Skeletal muscle satellite cell (primary cell): ENCODE measurements around the gene C16orf89.

ENCODE experiments used
- H3K27me3 ChIP-seq: 2 replicates; pipeline ENCODE4 v1.7.0; 2013; ENCODE audit warnings: low read length; ENCODE audit not compliant: control insufficient read depth, insufficient read depth
- H3K36me3 ChIP-seq: 2 replicates; pipeline ENCODE4 v1.7.0; 2013; ENCODE audit warnings: mild to moderate bottlenecking, control low read depth, low read length; ENCODE audit not compliant: insufficient read depth
- H3K4me1 ChIP-seq: 2 replicates; pipeline ENCODE4 v1.7.0; 2013; ENCODE audit warnings: low read length; ENCODE audit not compliant: control insufficient read depth, insufficient read depth
- H3K4me2 ChIP-seq: 2 replicates; pipeline ENCODE4 v1.7.0; 2013; ENCODE audit warnings: mild to moderate bottlenecking, low read length
- H3K4me3 ChIP-seq: 2 replicates; pipeline ENCODE4 v1.7.0; 2013; ENCODE audit warnings: low read length
- H3K9ac ChIP-seq: 2 replicates; pipeline ENCODE4 v1.7.0; 2013; ENCODE audit warnings: mild to moderate bottlenecking, low read depth, low read length, moderate library complexity
- H3K9me3 ChIP-seq: replicated peaks from 2 replicates; pipeline ENCODE4 v1.7.0; 2013; ENCODE audit warnings: mild to moderate bottlenecking, control low read depth, low read length

The C16orf89 gene

DNA sequence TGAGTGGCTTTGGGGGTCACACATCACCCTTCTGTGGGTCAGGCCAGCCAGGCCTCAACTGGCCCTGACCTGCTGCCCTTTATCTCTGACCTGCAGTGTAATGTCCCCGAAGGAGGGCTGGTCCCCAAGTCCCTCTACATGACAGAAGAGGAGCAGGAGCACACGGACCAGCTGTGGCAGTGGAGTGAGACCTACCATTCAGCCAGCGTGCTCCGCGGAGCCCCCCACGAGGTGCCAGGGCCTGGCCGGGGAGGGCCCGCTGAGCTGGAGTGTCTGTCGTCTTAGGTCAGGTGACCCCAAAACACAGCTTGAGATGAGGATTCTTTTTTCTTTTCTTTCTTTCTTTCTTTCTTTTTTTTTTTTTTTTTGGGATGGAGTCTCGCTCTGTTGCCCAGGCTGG, 58.5 kb downstream of the C16orf89 start:
- H3K9ac ChIP-seq: no peak overlapping the region
- no peaks in the 10 kb centered on the region for H3K4me1 ChIP-seq
- peaks cover 33% of the 10 kb centered on the region for H3K27me3 ChIP-seq
- H3K36me3 ChIP-seq: no peaks in the 10 kb centered on the region
- no peak overlapping the region for H3K4me2 ChIP-seq
- no peak overlapping the region for H3K4me3 ChIP-seq
- H3K9me3 ChIP-seq: no peaks in the 10 kb centered on the region

DNA sequence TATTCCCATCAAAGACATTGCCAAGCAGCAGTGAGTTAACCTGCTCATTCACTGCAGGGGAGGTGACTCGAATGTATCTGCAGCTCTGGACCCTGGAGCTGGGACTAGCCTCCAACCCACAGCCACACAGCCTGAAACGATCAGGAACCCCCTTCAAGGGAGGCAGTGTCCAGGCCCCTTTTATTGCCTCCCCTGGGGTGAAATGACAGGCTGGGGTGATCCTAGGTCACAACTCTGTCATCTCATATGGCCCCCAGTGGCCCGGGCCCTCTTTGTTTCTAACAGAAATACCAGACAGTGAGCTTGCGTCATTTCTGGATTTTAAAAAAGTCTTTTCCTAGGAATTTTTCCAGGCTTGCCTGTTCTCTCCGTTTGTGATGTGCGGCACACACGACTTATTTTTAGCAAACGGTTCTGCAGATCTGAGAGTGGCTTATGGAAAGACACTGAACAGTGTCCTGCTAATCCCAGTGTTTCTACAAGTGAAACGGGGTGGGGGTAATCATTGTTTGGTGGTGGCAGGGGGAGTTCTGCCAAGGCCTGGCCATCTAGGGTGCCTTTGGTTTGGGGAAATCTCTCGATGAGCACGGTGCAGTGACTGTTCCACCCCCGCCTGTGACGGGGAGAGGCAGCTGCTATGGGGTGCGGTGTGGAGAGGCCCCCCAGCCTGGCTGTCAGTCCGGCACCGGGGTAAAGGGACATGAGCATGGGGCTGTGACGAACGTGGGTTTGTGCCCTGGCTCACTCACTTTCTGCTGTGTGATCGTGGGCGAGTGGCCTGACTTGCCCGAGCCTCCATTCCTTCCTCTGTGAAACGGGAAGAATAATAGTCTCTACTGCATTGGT, 59.2 kb downstream of the C16orf89 start:
- Histone ChIP-seq H3K9ac (no peak overlapping the region), H3K4me3 (no peak overlapping the region), H3K27me3 (peaks cover 27% of the 10 kb centered on the region), H3K36me3 (no peaks in the 10 kb centered on the region), H3K4me1 (no peaks in the 10 kb centered on the region), H3K4me2 (no peak overlapping the region), H3K9me3 (no peaks in the 10 kb centered on the region)

DNA sequence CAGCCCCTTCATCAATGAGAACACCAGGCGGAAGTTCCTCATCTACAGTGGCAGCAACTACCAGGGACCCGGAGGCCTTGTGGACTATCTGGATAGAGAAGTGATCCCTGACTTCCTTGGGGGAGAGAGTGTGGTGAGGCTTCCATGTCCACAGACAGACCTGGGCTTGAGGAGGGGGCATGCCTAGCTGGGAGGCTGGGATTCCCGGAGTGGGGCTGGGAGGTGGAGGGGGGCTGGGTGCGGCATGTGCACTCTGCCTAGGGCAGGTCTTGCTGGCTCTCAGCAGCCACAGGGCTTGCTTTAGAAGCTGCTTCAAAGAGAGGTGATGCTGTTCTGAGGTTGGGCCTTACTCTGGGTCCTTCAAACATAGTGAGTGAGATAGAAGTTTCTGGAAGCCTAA, 59.8 kb downstream of the C16orf89 start:
- peaks cover 24% of the 10 kb centered on the region for H3K27me3 ChIP-seq
- no peaks in the 10 kb centered on the region for H3K4me1 ChIP-seq
- no peak overlapping the region for H3K9ac ChIP-seq
- no peak overlapping the region for H3K4me2 ChIP-seq
- H3K9me3 ChIP-seq: no peaks in the 10 kb centered on the region
- no peaks in the 10 kb centered on the region for H3K36me3 ChIP-seq
- no peak overlapping the region for H3K4me3 ChIP-seq

DNA sequence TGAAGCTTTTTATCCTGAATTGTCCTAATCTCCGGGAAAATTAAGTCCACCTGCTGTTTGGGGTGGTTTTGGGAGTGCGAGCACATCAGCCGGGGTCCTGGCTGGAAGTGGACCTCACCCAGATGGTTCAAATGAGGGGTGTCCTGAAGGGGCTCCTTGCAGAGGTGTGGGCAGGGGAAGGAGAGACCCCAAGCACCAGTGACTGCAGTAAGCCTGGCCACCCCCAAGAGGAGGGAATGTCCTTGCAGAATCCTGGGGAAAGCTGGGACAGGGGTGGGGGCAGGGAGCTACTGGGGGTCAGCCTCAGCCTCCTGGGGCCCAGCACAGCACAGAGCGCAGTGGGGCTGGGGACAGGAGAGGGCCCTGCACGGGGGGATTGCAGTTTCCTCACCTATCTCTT, 61.4 kb downstream of the C16orf89 start:
- Histone ChIP-seq H3K9ac (no peak overlapping the region), H3K4me2 (no peak overlapping the region), H3K36me3 (no peaks in the 10 kb centered on the region), H3K4me3 (no peak overlapping the region), H3K4me1 (no peaks in the 10 kb centered on the region), H3K9me3 (no peaks in the 10 kb centered on the region), H3K27me3 (peaks cover 22% of the 10 kb centered on the region)

DNA sequence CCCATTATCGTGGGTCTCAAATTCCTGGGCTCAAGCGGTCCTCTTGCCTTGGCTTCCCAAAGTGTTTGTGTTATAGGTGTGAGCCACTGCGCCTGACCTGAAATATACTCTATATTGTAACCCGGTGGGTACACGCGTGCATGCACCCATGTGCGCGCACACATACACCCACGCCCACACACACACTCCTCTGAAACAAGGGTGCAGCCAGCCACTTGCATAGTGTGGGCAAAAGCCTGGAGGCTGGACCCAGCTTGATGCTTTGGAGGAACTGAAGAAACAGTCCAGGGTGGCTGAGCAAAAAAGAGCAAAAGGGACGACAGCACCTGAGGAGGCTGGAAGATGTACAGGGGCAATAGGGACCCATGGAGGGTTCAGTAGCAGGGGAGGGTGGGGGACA, 61.9 kb downstream of the C16orf89 start:
- Histone ChIP-seq H3K36me3 (no peaks in the 10 kb centered on the region), H3K4me2 (no peak overlapping the region), H3K4me3 (no peak overlapping the region), H3K27me3 (peaks cover 17% of the 10 kb centered on the region), H3K4me1 (no peaks in the 10 kb centered on the region), H3K9me3 (no peaks in the 10 kb centered on the region), H3K9ac (no peak overlapping the region)

DNA sequence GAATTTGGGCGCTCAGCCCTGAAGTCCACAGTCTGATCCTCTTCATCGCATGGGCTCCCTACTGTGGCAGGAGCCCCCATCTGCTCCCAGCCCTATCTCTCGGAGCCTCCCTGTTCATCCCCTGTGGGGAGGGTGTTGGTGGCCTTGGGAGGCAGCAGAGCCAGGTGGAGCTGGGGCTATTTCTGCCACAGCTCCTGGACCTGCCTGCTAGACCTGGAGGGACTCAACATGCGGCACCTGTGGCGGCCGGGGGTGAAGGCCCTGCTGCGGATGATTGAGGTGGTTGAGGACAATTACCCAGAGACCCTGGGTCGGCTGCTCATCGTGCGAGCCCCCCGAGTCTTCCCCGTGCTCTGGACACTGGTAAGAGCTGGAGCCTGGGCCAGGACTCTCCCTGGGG, 62.5 kb downstream of the C16orf89 start:
- no peaks in the 10 kb centered on the region for H3K4me1 ChIP-seq
- no peak overlapping the region for H3K4me3 ChIP-seq
- H3K27me3 ChIP-seq: peaks cover 16% of the 10 kb centered on the region
- H3K36me3 ChIP-seq: no peaks in the 10 kb centered on the region
- H3K4me2 ChIP-seq: no peak overlapping the region
- no peaks in the 10 kb centered on the region for H3K9me3 ChIP-seq
- no peak overlapping the region for H3K9ac ChIP-seq

DNA sequence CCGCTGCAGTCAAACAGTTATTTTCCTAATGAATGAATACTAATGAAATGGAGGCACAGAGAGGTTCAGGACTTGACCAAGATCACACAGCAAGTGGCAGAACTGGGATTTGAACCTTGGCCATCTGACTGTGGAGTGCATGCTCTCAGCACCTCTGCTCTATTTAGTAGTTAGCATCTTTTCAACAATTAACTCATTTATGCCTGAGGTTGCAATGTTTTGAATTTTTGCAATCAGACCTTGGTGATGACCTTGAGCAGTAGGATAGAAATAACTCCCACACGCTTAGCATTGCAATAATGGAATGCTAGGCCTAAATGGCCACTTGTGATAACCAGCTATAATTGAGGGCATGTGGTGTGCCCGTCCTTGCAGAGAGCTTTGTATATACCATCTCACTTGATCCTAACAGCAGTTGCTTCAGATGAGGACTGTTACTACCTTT, 63.0 kb downstream of the C16orf89 start:
- Histone ChIP-seq H3K4me3 (no peak overlapping the region), H3K9ac (no peak overlapping the region), H3K36me3 (no peaks in the 10 kb centered on the region), H3K9me3 (no peaks in the 10 kb centered on the region), H3K4me1 (no peaks in the 10 kb centered on the region), H3K27me3 (peaks cover 16% of the 10 kb centered on the region), H3K4me2 (no peak overlapping the region)

DNA sequence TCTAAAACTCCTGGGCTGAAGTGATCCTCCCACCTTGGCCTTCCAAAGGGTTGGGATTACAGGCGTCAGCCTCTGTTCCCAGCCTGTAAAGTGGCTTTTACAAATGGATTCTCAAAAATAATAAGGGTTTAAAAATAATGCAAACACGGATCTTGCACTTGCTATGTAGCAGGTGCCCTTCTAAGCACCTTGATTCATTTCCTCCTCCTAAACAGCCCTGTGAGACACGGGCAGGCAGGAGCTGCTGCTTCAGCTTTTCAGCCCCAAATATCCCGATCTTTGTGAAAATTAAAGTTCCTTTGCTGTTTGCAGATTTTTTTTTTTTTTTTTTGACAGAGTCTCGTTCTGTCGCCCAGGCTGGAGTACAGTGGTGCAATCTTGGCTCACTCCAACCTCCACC, 63.8 kb downstream of the C16orf89 start:
- Histone ChIP-seq H3K4me3 (no peak overlapping the region), H3K27me3 (peaks cover 19% of the 10 kb centered on the region), H3K36me3 (no peaks in the 10 kb centered on the region), H3K9me3 (no peaks in the 10 kb centered on the region), H3K4me1 (no peaks in the 10 kb centered on the region), H3K4me2 (no peak overlapping the region), H3K9ac (no peak overlapping the region)

DNA sequence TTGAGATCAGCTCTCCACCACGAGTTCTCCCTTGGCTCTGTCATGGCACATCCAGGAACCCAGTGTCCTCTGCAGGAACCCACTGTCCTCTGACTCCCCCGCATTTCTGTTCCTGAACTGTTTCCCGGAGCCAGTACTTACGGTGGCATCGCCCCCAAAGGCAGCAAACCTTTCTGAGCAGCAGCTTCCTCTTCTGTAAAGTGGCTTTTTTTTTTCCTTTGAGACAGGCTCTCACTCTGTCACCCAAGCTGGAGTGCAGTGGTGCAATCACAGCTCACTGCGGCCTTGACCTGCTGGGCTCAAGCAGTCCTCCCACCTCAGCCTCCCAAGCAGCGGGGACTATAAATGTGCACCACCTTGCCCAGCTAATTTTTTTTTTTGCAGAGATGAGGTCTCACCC, 64.2 kb downstream of the C16orf89 start:
- Histone ChIP-seq H3K4me1 (no peaks in the 10 kb centered on the region), H3K36me3 (no peaks in the 10 kb centered on the region), H3K27me3 (peaks cover 19% of the 10 kb centered on the region), H3K4me3 (no peak overlapping the region), H3K9ac (no peak overlapping the region), H3K9me3 (no peaks in the 10 kb centered on the region), H3K4me2 (no peak overlapping the region)

DNA sequence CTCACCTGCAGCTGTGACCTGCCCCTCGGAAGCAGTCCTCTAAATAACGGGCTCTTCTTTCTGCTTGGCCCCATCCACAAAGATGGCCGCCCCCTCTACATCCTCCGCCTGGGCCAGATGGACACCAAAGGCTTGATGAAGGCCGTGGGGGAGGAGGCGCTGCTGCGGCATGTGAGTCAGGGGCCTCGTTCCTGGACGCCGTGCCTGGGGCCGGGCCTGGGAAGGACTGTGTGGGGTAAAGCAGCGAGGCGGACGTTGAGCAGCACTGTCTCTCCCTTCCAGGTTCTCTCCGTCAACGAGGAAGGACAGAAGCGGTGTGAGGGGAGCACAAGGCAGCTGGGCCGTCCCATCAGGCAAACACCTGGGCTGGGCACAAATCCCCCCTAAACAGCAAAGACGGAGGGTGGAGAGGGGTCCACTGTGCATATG, 65.2 kb downstream of the C16orf89 start:
- H3K4me1 ChIP-seq: no peaks in the 10 kb centered on the region

DNA sequence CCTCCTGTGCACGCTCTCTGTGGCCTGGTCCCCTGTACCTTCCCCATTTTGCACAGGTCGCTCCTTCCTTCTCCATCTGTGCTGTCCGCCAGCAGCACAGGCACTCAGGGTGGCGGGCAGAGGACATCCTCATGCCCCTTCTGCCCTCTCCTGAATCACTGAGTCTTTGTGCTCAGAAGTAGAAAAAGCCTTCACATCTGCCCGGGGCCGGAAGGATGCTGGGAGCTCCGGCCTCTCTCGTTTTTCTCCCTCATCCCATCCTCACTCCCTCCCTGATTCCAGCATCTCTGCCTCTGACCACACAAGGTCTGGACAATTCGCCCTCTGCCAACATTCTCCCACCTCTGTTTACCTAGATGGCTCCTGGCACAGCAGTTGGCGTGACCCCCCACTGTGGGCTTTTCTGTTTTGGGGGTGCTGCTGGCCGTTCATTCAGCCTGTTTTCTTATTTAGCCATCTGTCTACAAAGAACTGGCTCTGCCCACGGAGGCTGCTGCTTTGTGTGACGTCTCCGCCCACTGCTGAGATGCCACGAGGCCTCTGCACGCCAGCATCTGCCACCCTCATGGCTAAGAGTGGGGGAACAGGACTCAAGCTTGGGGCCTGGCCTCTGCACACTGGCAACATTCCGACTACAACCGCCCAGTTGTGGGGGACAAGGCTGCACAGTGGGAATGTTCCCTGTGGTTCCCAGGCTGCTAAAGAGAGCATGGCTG, 70.9 kb downstream of the C16orf89 start:
- no peak overlapping the region for H3K4me3 ChIP-seq
- H3K9me3 ChIP-seq: no peaks in the 10 kb centered on the region
- no peak overlapping the region for H3K9ac ChIP-seq
- peaks cover 7% of the 10 kb centered on the region for H3K27me3 ChIP-seq
- H3K4me1 ChIP-seq: no peaks in the 10 kb centered on the region
- H3K4me2 ChIP-seq: no peak overlapping the region
- no peaks in the 10 kb centered on the region for H3K36me3 ChIP-seq

More for the DNA sequence above, 65.2 kb downstream of the C16orf89 start:
- Histone ChIP-seq H3K9ac (no peak overlapping the region), H3K4me3 (no peak overlapping the region), H3K9me3 (no peaks in the 10 kb centered on the region), H3K4me2 (no peak overlapping the region), H3K27me3 (peaks cover 17% of the 10 kb centered on the region), H3K36me3 (no peaks in the 10 kb centered on the region)
